OCI-LY3 (cell line): ENCODE data around the gene PDE4DIP.
"Not testable (repeated sequence)": the region's sequence is repeated elsewhere in the genome, so short reads cannot be mapped to it uniquely, and the experiment has no call there.

Source experiments
- CTCF ChIP-seq: fragments of 200-600, 300-600 bp; sonication (generic); IDR thresholded peaks from 2 replicates; pipeline ENCODE4 v1.5.1; 2014; ENCODE audit warnings: antibody characterized with exemption, low read length, low read depth
- EZH2phosphoT487 ChIP-seq: fragments of 200-600 bp; shearing (Covaris generic); IDR thresholded peaks from 2 replicates; pipeline ENCODE4 v1.6.1; 2018; ENCODE audit warnings: antibody characterized with exemption, mixed run types, low read depth

- not testable (repeated sequence) for TF ChIP-seq CTCF, EZH2phosphoT487
These were observed 45.2 kb downstream of the PDE4DIP start for GRCh38 chr1:148889267-148890074.
